Stimulated activated naive CD8-positive, alpha-beta T cell treated with anti-CD3 and anti-CD28 coated beads, Interleukin-15, Interleukin-2, amounts not matched to agents 100 ng/mL and 50 ng/mL, for 24 hours (primary cell): ENCODE data around the gene AP1S1.
"Not testable (repeated sequence)": the region's sequence is repeated elsewhere in the genome, so short reads cannot be mapped to it uniquely, and the experiment has no call there.

Experiments used
- H3K27ac Mint-ChIP-seq: one replicate; pipeline ENCODE4 v1.8.0; 2021; ENCODE audit warnings: mild to moderate bottlenecking, mixed read lengths
- H3K27me3 Mint-ChIP-seq: one replicate; pipeline ENCODE4 v1.8.0; 2021; ENCODE audit warnings: mixed read lengths
- H3K36me3 Mint-ChIP-seq: one replicate; pipeline ENCODE4 v1.8.0; 2021; ENCODE audit warnings: low read depth, mixed read lengths
- H3K4me1 Mint-ChIP-seq: one replicate; pipeline ENCODE4 v1.8.0; 2021; ENCODE audit warnings: low read depth, mixed read lengths
- H3K4me3 Mint-ChIP-seq: one replicate; pipeline ENCODE4 v1.8.0; 2021; ENCODE audit warnings: mild to moderate bottlenecking, mixed read lengths
- H3K9me3 Mint-ChIP-seq: one replicate; pipeline ENCODE4 v1.8.0; 2021; ENCODE audit warnings: mixed read lengths

AP1S1 gene

GRCh38 chr7:101153969-101154692 is at the start of gene AP1S1:
TSS of gene AP1S1 (plus strand) at chr7:101154476. CDS start at chr7:101154515, 39 bp downstream.
- Mint-ChIP-seq H3K9me3 (no peaks in the 10 kb centered on the region), H3K36me3 (peaks cover 4% of the 10 kb centered on the region), H3K4me1 (peaks cover 12% of the 10 kb centered on the region), H3K27ac (peak within 1 kb of the TSS; percentile 34), H3K27me3 (peaks cover 19% of the 10 kb centered on the region), H3K4me3 (peak within 1 kb of the TSS; percentile 80)

- H3K27ac Mint-ChIP-seq = no peak overlapping the region
- H3K4me3 Mint-ChIP-seq = no peak overlapping the region
- peaks cover 12% of the 10 kb centered on the region for H3K4me1 Mint-ChIP-seq
- no peaks in the 10 kb centered on the region for H3K9me3 Mint-ChIP-seq
- H3K36me3 Mint-ChIP-seq = no peaks in the 10 kb centered on the region
- peaks cover 25% of the 10 kb centered on the region for H3K27me3 Mint-ChIP-seq
These were observed 49.5 kb upstream of the AP1S1 start for GRCh38 chr7:101104799-101105198.

GRCh38 chr7:101105248-101105647 is 49.0 kb upstream of the AP1S1 start:
- H3K27me3 Mint-ChIP-seq = peaks cover 25% of the 10 kb centered on the region
- not testable (repeated sequence) for H3K4me3 Mint-ChIP-seq, H3K27ac Mint-ChIP-seq, H3K4me1 Mint-ChIP-seq, H3K9me3 Mint-ChIP-seq, H3K36me3 Mint-ChIP-seq

GRCh38 chr7:101106386-101106785 is 47.9 kb upstream of the AP1S1 start:
- no peaks in the 10 kb centered on the region for H3K9me3 Mint-ChIP-seq
- H3K27me3 Mint-ChIP-seq = peaks cover 13% of the 10 kb centered on the region
- H3K4me1 Mint-ChIP-seq = peaks cover 3% of the 10 kb centered on the region
- H3K36me3 Mint-ChIP-seq = no peaks in the 10 kb centered on the region
- no peak overlapping the region for H3K4me3 Mint-ChIP-seq
- H3K27ac Mint-ChIP-seq = no peak overlapping the region

- Mint-ChIP-seq H3K27ac (no peak overlapping the region), H3K9me3 (no peaks in the 10 kb centered on the region), H3K27me3 (peaks cover 8% of the 10 kb centered on the region), H3K4me1 (peaks cover 3% of the 10 kb centered on the region), H3K36me3 (no peaks in the 10 kb centered on the region), H3K4me3 (no peak overlapping the region)
These were observed 45.9 kb upstream of the AP1S1 start for GRCh38 chr7:101108330-101108857.

DNA sequence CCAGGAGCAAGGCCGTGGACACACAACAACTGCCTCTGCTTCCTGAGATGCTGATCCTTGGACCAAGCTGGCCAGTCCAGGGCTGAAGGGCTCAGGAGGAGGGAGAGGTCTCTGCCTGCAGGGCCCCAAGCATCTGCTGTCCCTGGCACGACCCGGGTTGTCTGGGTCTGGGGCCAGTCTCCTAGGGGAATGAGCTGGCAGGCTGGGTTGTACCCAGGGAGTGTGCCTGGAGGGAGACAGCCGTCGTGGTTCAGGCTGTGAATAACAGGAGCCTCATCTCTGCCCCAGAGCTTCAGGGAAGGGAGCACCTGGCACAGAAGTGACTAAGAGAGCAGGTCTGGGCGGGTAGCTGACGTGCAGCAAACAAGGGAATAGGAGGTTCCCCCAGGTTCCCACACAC is 45.3 kb upstream of the AP1S1 start:
- Mint-ChIP-seq H3K27me3 (peaks cover 5% of the 10 kb centered on the region), H3K4me3 (no peak overlapping the region), H3K36me3 (no peaks in the 10 kb centered on the region), H3K27ac (no peak overlapping the region), H3K4me1 (peaks cover 3% of the 10 kb centered on the region), H3K9me3 (no peaks in the 10 kb centered on the region)

GRCh38 chr7:101109368-101109767 is 44.9 kb upstream of the AP1S1 start:
- Mint-ChIP-seq H3K9me3 (no peaks in the 10 kb centered on the region), H3K27me3 (peaks cover 5% of the 10 kb centered on the region), H3K27ac (no peak overlapping the region), H3K4me3 (no peak overlapping the region), H3K36me3 (no peaks in the 10 kb centered on the region), H3K4me1 (peaks cover 3% of the 10 kb centered on the region)

DNA sequence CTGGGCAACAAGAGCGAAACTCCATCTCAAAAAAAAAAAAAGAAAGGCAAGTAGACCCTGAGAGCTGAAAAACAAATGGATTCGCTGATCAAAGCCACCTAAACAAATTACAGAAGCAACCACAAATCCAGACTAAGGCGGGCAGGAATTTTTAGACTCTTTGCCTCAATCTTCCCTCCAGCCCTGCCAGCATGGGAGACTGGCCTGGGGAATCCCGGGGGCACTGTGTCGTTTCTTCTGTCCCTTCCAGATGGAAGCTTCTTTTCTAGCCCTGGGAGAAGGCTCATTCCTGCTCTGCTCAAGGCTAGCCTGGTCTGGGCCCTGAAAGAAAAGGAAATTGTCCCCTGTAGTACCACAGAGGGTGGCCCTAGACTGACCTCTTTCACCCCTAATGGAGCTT is 43.0 kb upstream of the AP1S1 start:
- Mint-ChIP-seq H3K36me3 (no peaks in the 10 kb centered on the region), H3K27ac (no peak overlapping the region), H3K4me1 (peaks cover 3% of the 10 kb centered on the region), H3K27me3 (no peaks in the 10 kb centered on the region), H3K4me3 (no peak overlapping the region), H3K9me3 (no peaks in the 10 kb centered on the region)

- Mint-ChIP-seq H3K9me3 (no peaks in the 10 kb centered on the region), H3K36me3 (no peaks in the 10 kb centered on the region), H3K4me3 (no peak overlapping the region), H3K4me1 (peaks cover 3% of the 10 kb centered on the region), H3K27me3 (no peaks in the 10 kb centered on the region), H3K27ac (no peak overlapping the region)
These were observed 42.0 kb upstream of the AP1S1 start for GRCh38 chr7:101112233-101112632.

DNA sequence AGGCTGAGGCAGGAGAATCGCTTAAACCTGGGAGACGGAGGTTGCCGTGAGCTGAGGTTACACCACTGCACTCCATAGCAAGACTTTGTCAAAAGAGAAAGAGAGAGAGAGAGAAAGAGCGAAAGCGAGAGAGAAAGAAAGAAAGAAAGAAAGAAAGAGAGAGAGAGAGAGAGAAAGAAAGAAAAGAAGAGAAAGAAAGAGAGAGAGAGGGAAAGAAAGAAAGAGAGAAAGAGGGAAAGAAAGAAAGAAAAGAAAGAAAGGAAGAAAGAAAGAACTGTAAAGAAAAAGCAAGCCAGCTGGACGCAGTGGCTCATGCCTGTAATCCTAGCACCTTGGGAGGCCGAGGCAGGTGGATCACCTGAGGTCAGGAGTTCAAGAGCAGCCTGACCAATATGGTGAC is 41.1 kb upstream of the AP1S1 start:
- not testable (repeated sequence) for H3K27me3 Mint-ChIP-seq, H3K4me1 Mint-ChIP-seq, H3K36me3 Mint-ChIP-seq, H3K4me3 Mint-ChIP-seq, H3K9me3 Mint-ChIP-seq, H3K27ac Mint-ChIP-seq

GRCh38 chr7:101113836-101114235 is 40.4 kb upstream of the AP1S1 start:
- no peaks in the 10 kb centered on the region for H3K36me3 Mint-ChIP-seq
- H3K27ac Mint-ChIP-seq = no peak overlapping the region
- H3K9me3 Mint-ChIP-seq = no peaks in the 10 kb centered on the region
- H3K4me1 Mint-ChIP-seq = no peaks in the 10 kb centered on the region
- H3K27me3 Mint-ChIP-seq = peaks cover 1% of the 10 kb centered on the region
- no peak overlapping the region for H3K4me3 Mint-ChIP-seq

DNA sequence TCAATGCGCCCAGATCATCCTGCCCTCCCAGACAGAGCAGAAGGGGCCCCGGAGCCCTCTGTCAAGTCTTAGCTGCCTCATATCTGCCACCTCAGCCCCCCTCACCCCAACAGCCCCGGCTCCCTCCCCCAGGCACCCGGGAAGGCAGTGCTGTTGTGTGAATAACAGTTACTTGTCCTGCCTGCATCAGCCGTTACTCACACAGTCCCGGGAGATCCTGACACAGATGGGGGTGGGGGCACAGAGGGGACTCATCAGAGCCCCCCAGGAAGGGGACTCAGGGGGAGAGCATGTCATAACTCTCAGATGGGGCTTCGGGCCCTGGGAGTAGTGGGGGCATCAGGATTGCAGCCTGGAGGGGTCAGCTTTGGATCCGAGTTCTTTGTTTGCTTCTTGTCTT is 39.8 kb upstream of the AP1S1 start:
- no peaks in the 10 kb centered on the region for H3K4me1 Mint-ChIP-seq
- no peak overlapping the region for H3K27ac Mint-ChIP-seq
- H3K36me3 Mint-ChIP-seq = no peaks in the 10 kb centered on the region
- H3K9me3 Mint-ChIP-seq = no peaks in the 10 kb centered on the region
- no peak overlapping the region for H3K4me3 Mint-ChIP-seq
- H3K27me3 Mint-ChIP-seq = peaks cover 3% of the 10 kb centered on the region

- Mint-ChIP-seq H3K4me1 (no peaks in the 10 kb centered on the region), H3K4me3 (no peak overlapping the region), H3K27me3 (peaks cover 10% of the 10 kb centered on the region), H3K9me3 (no peaks in the 10 kb centered on the region), H3K36me3 (no peaks in the 10 kb centered on the region), H3K27ac (no peak overlapping the region)
These were observed 39.1 kb upstream of the AP1S1 start for GRCh38 chr7:101115215-101115614.

- Mint-ChIP-seq H3K27ac (no peak overlapping the region), H3K9me3 (no peaks in the 10 kb centered on the region), H3K36me3 (no peaks in the 10 kb centered on the region), H3K4me3 (no peak overlapping the region), H3K4me1 (peaks cover 1% of the 10 kb centered on the region), H3K27me3 (peaks cover 18% of the 10 kb centered on the region)
These were observed 37.4 kb upstream of the AP1S1 start for GRCh38 chr7:101116898-101117297.

- no peaks in the 10 kb centered on the region for H3K9me3 Mint-ChIP-seq
- peaks cover 9% of the 10 kb centered on the region for H3K4me1 Mint-ChIP-seq
- H3K4me3 Mint-ChIP-seq = no peak overlapping the region
- no peak overlapping the region for H3K27ac Mint-ChIP-seq
- peaks cover 35% of the 10 kb centered on the region for H3K27me3 Mint-ChIP-seq
- H3K36me3 Mint-ChIP-seq = no peaks in the 10 kb centered on the region
These were observed 35.4 kb upstream of the AP1S1 start for GRCh38 chr7:101118856-101119255.

GRCh38 chr7:101119876-101120275 is 34.4 kb upstream of the AP1S1 start:
- no peaks in the 10 kb centered on the region for H3K9me3 Mint-ChIP-seq
- H3K27ac Mint-ChIP-seq = no peak overlapping the region
- peaks cover 15% of the 10 kb centered on the region for H3K4me1 Mint-ChIP-seq
- H3K27me3 Mint-ChIP-seq = peaks cover 35% of the 10 kb centered on the region
- H3K36me3 Mint-ChIP-seq = no peaks in the 10 kb centered on the region
- no peak overlapping the region for H3K4me3 Mint-ChIP-seq
